Measurements from ENCODE around the gene TTC23.
A peak's percentile ranks its signal among the peaks of the same experiment; 100 is the strongest.

The TTC23 gene

DNA sequence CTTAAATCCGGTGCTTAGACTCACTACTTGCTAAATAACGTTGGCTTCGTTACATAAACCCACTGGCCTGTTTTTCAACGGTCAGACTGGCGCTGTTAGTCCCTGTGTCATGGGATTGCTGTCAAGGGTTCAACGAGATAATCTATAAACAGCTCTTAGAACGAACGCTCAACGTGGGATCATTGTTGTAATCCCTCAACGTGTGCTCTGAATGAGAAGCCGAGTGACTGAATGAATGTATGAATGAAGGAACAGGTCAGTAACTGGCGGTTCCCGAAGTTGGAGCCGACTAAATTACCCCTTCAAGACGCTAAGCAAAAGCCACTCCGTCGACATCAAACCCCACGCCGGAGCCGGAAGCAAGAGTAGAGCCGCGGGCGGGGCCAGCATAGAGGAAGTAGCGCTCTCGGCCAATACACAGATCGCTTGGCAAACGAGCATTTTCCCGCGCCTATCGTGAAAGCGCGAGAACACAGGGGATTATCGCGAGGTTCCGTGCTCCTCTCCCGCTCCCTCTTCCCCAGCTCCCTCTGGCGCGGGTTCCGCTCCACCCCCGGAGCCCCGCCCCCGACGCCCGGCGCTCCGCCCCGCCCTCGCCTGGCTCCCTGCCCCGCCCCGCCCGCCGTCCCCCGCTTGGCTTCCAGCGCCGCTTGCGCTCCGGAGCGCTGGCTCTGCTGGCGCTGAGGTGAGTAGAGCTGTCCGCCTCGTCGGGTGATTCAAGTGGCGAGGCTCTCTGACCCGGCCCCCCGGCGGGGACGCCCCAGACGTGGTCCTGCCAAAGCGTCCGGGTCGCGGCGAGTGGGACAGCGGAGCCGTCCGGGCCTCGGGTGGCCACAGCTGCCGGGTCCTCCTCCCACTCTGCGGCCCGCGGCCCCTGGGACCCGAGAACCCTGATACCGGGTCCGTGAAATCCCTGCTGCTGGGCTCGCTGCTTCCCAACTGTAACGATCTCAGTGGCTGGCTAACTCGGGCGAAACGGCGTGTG lies 1.8 kb upstream of the TTC23 start, which contains the start of gene LRRC28:
LRRC28 (plus strand) TSS at position 625 of the 985 bp plus-strand sequence. CDS start 4,477 bp downstream, outside the sequence.
- H2AFZ ChIP-seq (ENCODE audit: low read length), result peak within 1 kb of the TSS; percentile 95
- peak within 1 kb of the TSS; percentile 90 for H3K4me2 ChIP-seq (ENCODE audit: low read depth, low read length)
- no peaks in the 10 kb centered on the region for H3F3A ChIP-seq (ENCODE audit: insufficient read depth, low read length)
- peak within 1 kb of the TSS; percentile 74 for H3K9ac ChIP-seq (ENCODE audit: low read length)
- H3K36me3 ChIP-seq (replicated peaks; ENCODE audit: insufficient read depth, low read length), result no peaks in the 10 kb centered on the region
- no peaks in the 10 kb centered on the region for H4K20me1 ChIP-seq (ENCODE audit: insufficient read depth, low read length)
- peak within 1 kb of the TSS; percentile 86 for H3K4me3 ChIP-seq (ENCODE audit: low read length)
- H3K27me3 ChIP-seq (replicated peaks; ENCODE audit: insufficient read depth, low read length), result no peaks in the 10 kb centered on the region
- no peaks in the 10 kb centered on the region for H3K9me3 ChIP-seq (replicated peaks; ENCODE audit: insufficient read depth, low read length)
- no peak for TF ChIP-seq EZH2phosphoT487 (IDR thresholded peaks at IDR 0.05; ENCODE audit: low read length)
- TF ChIP-seq, protein P1, sequence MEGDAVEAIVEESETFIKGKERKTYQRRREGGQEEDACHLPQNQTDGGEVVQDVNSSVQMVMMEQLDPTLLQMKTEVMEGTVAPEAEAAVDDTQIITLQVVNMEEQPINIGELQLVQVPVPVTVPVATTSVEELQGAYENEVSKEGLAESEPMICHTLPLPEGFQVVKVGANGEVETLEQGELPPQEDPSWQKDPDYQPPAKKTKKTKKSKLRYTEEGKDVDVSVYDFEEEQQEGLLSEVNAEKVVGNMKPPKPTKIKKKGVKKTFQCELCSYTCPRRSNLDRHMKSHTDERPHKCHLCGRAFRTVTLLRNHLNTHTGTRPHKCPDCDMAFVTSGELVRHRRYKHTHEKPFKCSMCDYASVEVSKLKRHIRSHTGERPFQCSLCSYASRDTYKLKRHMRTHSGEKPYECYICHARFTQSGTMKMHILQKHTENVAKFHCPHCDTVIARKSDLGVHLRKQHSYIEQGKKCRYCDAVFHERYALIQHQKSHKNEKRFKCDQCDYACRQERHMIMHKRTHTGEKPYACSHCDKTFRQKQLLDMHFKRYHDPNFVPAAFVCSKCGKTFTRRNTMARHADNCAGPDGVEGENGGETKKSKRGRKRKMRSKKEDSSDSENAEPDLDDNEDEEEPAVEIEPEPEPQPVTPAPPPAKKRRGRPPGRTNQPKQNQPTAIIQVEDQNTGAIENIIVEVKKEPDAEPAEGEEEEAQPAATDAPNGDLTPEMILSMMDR (IDR thresholded peaks at IDR 0.05; ENCODE audit: low read length), result no peak
- no peak for TF ChIP-seq EZH2 (optimal IDR thresholded peaks at IDR 0.05; ENCODE audit: low read depth, low read length)
- H3K9me2 ChIP-seq (replicated peaks; ENCODE audit: insufficient read depth, low read length), result no peaks in the 10 kb centered on the region
- H3K4me1 ChIP-seq (ENCODE audit: low read length), result peaks cover 13% of the 10 kb centered on the region
- H3K79me2 ChIP-seq (ENCODE audit: low read length), result no peaks in the 10 kb centered on the region
- peak; percentile 98 for DNase-seq
- H3K27ac ChIP-seq (ENCODE audit: low read length), result peak within 1 kb of the TSS; percentile 65

DNA sequence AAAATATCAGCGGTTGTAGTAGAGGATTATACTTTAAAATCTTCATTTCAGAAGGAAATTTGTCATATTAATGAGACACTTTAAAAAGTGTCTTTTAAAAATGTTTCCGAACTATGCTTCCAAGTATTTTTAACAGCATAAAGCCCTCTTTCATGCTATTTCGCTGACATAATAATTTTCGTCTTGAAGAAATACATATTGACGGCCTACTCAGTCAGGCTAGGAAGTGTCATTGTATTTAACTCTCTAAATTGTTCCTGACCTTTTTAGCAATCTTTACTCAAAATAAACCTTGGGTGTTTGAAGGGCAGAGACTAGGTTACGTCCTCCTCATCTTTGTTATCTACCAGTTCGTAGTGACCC lies 1.1 kb upstream of the TTC23 start:
- peak overlapping the region; percentile 74 for H3K4me3 ChIP-seq (ENCODE audit: low read length)
- peaks cover 13% of the 10 kb centered on the region for H3K4me1 ChIP-seq (ENCODE audit: low read length)
- no peaks in the 10 kb centered on the region for H3K27me3 ChIP-seq (replicated peaks; ENCODE audit: insufficient read depth, low read length)
- H2AFZ ChIP-seq (ENCODE audit: low read length), result peak overlapping the region; percentile 77
- no peaks in the 10 kb centered on the region for H3K79me2 ChIP-seq (ENCODE audit: low read length)
- peak overlapping the region; percentile 65 for H3K27ac ChIP-seq (ENCODE audit: low read length)
- no peak for DNase-seq
- TF ChIP-seq EZH2phosphoT487 (IDR thresholded peaks at IDR 0.05; ENCODE audit: low read length), result no peak
- TF ChIP-seq EZH2 (optimal IDR thresholded peaks at IDR 0.05; ENCODE audit: low read depth, low read length), result no peak
- TF ChIP-seq, protein P1 (IDR thresholded peaks at IDR 0.05; ENCODE audit: low read length), result no peak
- H3F3A ChIP-seq (ENCODE audit: insufficient read depth, low read length), result no peaks in the 10 kb centered on the region
- no peaks in the 10 kb centered on the region for H3K36me3 ChIP-seq (replicated peaks; ENCODE audit: insufficient read depth, low read length)
- H4K20me1 ChIP-seq (ENCODE audit: insufficient read depth, low read length), result no peaks in the 10 kb centered on the region
- peak overlapping the region; percentile 90 for H3K4me2 ChIP-seq (ENCODE audit: low read depth, low read length)
- H3K9ac ChIP-seq (ENCODE audit: low read length), result peak overlapping the region; percentile 72
- H3K9me3 ChIP-seq (replicated peaks; ENCODE audit: insufficient read depth, low read length), result no peaks in the 10 kb centered on the region
- H3K9me2 ChIP-seq (replicated peaks; ENCODE audit: insufficient read depth, low read length), result no peaks in the 10 kb centered on the region

DNA sequence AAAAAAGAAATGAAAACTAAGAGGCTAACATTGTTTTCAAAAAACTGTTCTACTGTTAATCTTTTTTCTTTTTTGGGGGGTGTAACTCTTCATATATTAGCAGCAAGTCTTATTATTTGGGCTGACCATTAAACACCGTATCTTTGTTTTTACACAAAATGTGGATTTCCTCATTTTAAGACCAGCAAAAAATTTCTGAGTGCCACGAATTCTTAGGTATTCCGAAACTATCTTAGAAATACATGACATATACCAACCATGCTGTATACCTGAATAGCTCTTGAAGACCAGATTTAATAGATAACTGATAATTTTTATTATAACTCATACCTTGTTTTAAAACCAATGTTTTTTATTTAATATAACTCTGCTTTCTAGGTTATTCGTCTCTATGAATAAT lies 620 bp upstream of the TTC23 start:
- Histone ChIP-seq H3K4me3 (ENCODE audit: low read length) (peak overlapping the region; percentile 74; the same call in 1 of the 2 replicates), H3K27ac (ENCODE audit: low read length) (no peak overlapping the region), H4K20me1 (ENCODE audit: insufficient read depth, low read length) (no peaks in the 10 kb centered on the region), H3K9ac (ENCODE audit: low read length) (no peak overlapping the region), H3K4me1 (ENCODE audit: low read length) (peaks cover 13% of the 10 kb centered on the region), H3K9me2 (replicated peaks; ENCODE audit: insufficient read depth, low read length) (no peaks in the 10 kb centered on the region), H3K36me3 (replicated peaks; ENCODE audit: insufficient read depth, low read length) (no peaks in the 10 kb centered on the region), H3K4me2 (ENCODE audit: low read depth, low read length) (peak overlapping the region; percentile 90), H3K9me3 (replicated peaks; ENCODE audit: insufficient read depth, low read length) (no peaks in the 10 kb centered on the region), H3K79me2 (ENCODE audit: low read length) (no peaks in the 10 kb centered on the region), H3K27me3 (replicated peaks; ENCODE audit: insufficient read depth, low read length) (no peaks in the 10 kb centered on the region), H3F3A (ENCODE audit: insufficient read depth, low read length) (no peaks in the 10 kb centered on the region), H2AFZ (ENCODE audit: low read length) (0 out of 2 replicates have a peak overlapping the region, but pooled peaks have one; percentile 77)
- DNase-seq, result no peak
- no peak for TF ChIP-seq EZH2 (optimal IDR thresholded peaks at IDR 0.05; ENCODE audit: low read depth, low read length)
- TF ChIP-seq EZH2phosphoT487 (IDR thresholded peaks at IDR 0.05; ENCODE audit: low read length), result no peak
- TF ChIP-seq, protein P1 (IDR thresholded peaks at IDR 0.05; ENCODE audit: low read length), result no peak

All from MM.1S (cell line).